ENCODE measurements around the gene PIM1. TPM values are rescaled to one million over a fixed set of nuclear protein-coding genes. Genes with fewer than 3 reads are reported as not detected.
"Not testable (repeated sequence)": the region's sequence is repeated elsewhere in the genome, so short reads cannot be mapped to it uniquely, and the experiment has no call there.

PIM1 gene
- total RNA-seq, 1 donor from 2014 or later: 41.5 TPM

DNA sequence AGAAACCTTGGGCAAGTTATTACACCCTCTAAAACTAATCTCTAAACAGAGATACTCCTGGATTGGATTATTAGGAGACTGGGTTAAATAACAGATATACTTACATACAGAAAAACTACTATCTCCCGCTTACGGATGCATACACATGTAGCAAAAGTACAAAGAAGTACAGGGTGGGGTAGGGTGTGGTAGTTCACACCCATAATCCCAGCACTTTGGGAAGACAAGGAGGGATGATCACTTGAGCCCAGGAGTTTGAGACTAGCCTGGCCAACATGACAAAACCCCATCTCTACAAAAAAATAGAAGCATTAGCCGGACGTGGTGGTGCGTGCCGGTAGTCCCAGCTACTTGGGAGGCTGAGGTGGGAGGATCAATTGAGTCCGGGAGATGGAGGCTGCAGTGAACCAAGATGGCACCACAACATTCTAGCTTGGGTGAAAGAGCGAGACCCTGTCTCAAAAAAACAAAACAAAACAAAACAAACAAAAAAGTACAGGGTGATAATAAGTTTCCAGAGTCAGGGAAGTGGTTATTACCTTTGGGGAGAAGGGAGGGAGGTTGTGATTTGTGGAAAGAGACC, 8.1 kb downstream of the PIM1 start:
- no peak overlapping the region for H3K27ac Mint-ChIP-seq

DNA sequence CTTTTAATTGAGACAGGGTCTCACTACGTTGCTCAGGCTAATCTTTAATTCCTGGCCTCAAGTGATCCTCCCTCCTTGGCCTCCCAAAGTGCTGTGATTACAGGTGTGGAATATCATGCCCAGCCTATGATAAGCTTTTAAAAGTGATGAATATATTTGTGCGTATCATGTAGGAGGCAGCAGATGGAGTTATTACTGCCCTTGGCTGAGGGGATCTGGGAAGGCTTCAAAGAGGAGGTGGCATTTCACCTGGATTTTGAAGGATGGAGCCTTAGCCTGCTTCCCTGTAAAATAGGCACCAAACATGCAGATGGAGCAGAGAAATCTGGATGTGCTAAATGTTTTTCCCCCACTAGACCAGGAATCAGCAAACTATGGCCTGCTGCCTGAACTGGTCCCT, 10.1 kb downstream of the PIM1 start:
- H3K9me3 Mint-ChIP-seq: no peaks in the 10 kb centered on the region
- peaks cover 4% of the 10 kb centered on the region for H3K36me3 Mint-ChIP-seq
- no peak overlapping the region for H3K4me3 Mint-ChIP-seq
- no peaks in the 10 kb centered on the region for H3K27me3 Mint-ChIP-seq
- no peaks in the 10 kb centered on the region for H3K4me1 Mint-ChIP-seq (ENCODE audit: unreplicated experiment)
- no peak overlapping the region for H3K27ac Mint-ChIP-seq
- no peak for DNase-seq (ENCODE audit: extremely low spot score, unreplicated experiment)
- TF ChIP-seq, protein P1, sequence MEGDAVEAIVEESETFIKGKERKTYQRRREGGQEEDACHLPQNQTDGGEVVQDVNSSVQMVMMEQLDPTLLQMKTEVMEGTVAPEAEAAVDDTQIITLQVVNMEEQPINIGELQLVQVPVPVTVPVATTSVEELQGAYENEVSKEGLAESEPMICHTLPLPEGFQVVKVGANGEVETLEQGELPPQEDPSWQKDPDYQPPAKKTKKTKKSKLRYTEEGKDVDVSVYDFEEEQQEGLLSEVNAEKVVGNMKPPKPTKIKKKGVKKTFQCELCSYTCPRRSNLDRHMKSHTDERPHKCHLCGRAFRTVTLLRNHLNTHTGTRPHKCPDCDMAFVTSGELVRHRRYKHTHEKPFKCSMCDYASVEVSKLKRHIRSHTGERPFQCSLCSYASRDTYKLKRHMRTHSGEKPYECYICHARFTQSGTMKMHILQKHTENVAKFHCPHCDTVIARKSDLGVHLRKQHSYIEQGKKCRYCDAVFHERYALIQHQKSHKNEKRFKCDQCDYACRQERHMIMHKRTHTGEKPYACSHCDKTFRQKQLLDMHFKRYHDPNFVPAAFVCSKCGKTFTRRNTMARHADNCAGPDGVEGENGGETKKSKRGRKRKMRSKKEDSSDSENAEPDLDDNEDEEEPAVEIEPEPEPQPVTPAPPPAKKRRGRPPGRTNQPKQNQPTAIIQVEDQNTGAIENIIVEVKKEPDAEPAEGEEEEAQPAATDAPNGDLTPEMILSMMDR (conservative IDR thresholded peaks at IDR 0.05): no peak

More for the DNA sequence above, 8.1 kb downstream of the PIM1 start:
- no peak for DNase-seq (ENCODE audit: extremely low spot score, unreplicated experiment)
- H3K9me3 Mint-ChIP-seq: no peaks in the 10 kb centered on the region
- peaks cover 19% of the 10 kb centered on the region for H3K36me3 Mint-ChIP-seq
- TF ChIP-seq, protein P1 (conservative IDR thresholded peaks at IDR 0.05): no peak
- H3K4me1 Mint-ChIP-seq (ENCODE audit: unreplicated experiment): peaks cover 8% of the 10 kb centered on the region
- no peak overlapping the region for H3K4me3 Mint-ChIP-seq
- no peaks in the 10 kb centered on the region for H3K27me3 Mint-ChIP-seq

DNA sequence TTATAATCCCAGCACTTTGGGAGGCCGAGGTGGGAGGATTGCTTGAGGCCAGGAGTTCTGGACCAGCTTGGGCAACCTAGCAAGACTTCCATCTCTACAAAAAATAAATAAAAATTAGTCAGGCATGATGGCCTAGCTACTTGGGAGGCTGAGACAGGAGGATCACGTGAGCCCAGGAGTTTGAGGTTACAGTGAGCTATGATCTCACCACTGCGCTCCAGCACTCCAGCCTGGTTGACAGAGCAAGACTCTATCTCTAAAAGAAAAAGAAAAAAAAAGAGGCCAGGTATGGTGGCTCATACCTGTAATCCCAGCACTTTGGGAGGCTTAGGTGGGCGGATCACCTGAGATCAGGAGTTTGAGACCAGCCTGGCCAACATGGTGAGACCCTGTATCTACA, 10.7 kb downstream of the PIM1 start:
- H3K4me1 Mint-ChIP-seq (ENCODE audit: unreplicated experiment); H3K27ac Mint-ChIP-seq; DNase-seq (ENCODE audit: extremely low spot score, unreplicated experiment); H3K4me3 Mint-ChIP-seq; H3K27me3 Mint-ChIP-seq; H3K36me3 Mint-ChIP-seq; H3K9me3 Mint-ChIP-seq: not testable (repeated sequence)

DNA sequence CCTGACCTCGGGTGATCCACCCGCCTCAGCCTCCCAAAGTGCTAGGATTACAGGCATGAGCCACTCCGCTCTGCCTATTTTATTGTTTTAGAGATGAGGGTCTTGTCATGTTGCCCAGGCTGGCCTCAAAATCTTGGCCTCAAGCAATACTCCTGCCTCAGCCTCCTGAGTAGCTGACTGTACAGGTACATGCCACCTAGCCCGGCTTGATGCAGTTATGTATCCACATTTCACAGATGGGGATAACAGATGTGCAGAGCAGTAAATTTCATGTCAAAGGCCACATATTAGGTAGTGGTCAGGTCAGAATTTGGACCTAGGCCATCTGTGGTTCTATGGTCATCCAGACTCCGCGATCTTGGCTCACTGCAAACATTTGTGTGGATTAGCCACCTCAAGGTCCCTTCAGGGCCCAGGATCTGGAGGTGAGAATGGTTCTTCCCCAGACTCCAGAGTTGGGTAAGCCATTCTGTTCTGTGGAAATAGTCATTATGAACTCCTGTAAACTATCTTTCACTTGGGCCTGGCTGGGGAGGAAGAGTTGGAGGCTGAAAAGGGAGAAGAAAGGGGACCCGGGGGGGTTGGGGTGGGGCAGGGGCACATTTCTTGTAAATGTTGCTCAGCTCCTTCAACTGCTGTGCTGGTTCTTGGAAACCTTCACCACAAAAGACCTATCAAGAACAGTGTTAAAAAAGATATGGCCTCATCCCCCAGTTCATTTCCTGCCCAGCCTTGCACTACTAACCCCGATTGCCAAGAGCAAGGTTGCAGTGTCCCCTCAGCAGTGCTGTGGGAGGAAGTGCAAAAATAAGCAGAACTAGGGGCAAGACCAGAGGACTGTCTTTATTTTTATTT, 13.0 kb downstream of the PIM1 start:
- Mint-ChIP-seq H3K27me3 (peaks cover 5% of the 10 kb centered on the region), H3K4me3 (no peak overlapping the region), H3K9me3 (no peaks in the 10 kb centered on the region), H3K36me3 (no peaks in the 10 kb centered on the region), H3K4me1 (ENCODE audit: unreplicated experiment) (no peaks in the 10 kb centered on the region), H3K27ac (no peak overlapping the region)
- TF ChIP-seq, protein P1 (conservative IDR thresholded peaks at IDR 0.05): no peak
- DNase-seq (ENCODE audit: extremely low spot score, unreplicated experiment): no peak

DNA sequence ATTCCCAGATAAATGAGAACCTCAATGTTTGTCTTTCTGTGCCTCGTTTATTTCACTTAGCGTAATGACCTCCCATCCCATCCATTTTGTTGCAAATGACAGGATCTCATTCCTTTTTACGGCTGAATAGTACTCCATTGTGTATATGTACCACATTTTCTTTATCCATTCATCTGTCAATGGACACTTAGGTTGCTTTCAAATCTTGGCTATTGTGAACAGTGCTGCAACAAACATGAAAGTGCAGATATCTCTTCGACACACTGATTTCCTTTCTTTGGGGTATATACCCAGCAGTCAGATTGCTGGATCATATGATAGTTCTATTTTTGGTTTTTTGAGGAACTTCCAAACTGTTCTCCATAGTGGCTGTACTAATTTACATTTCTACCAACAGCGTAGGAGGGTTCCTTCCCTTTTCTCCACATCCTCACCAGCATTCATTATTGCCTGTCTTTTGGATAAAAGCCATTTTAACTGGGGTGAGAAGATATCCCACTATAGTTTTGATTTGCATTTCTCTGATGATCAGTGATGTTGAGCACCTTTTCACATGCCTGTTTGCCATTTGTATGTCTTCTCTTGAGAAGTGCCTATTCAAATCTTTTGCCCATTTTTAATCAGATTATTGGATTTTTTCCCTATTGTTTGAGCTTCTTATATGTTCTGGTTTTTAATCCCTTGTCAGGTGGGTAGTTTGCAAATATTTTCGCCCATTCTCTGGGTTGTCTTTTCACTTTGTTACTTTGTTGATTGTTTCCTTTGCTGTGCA, 16.2 kb downstream of the PIM1 start:
- H3K4me1 Mint-ChIP-seq (ENCODE audit: unreplicated experiment); H3K36me3 Mint-ChIP-seq: not testable (repeated sequence)

DNA sequence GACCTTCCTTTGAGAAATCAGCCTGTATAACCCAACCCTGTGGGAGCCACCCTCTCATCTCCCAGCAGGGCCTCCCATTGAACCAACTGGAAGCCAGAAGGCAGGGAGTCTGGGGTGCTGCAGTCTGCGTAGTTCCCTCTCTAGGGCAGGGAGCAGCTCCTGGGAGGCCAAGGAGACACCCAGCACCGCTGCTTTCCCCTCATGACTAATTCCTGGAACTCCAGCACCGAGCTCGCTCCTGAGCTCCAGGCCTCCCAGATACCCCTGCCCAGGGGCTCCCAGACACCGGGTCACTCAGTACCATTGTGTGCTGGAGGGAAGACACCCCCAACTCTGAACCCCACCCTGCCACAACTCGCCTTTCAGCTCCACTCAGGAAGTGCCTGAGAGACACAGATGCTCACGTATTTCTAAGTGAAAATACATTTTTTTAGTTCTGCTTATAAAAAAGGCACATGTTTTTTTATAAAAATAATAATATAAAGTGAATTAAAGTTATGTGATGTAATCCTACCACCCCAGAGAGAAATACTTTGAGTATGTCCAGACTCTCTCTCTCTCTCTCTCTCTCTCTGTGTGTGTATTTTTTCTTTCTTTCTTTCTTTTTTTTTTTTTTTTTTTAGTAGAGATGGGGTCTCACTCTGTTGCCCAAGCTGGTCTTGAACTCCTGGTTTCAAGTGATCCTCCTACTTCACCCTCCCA, 17.5 kb downstream of the PIM1 start:
- TF ChIP-seq, protein P1 (conservative IDR thresholded peaks at IDR 0.05): no peak
- H3K27ac Mint-ChIP-seq: no peak overlapping the region
- no peaks in the 10 kb centered on the region for H3K9me3 Mint-ChIP-seq
- DNase-seq (ENCODE audit: extremely low spot score, unreplicated experiment): no peak
- H3K27me3 Mint-ChIP-seq: peaks cover 5% of the 10 kb centered on the region
- no peaks in the 10 kb centered on the region for H3K36me3 Mint-ChIP-seq
- peaks cover 4% of the 10 kb centered on the region for H3K4me1 Mint-ChIP-seq (ENCODE audit: unreplicated experiment)
- no peak overlapping the region for H3K4me3 Mint-ChIP-seq

More for the DNA sequence above, 16.2 kb downstream of the PIM1 start:
- not testable (repeated sequence) for H3K4me3 Mint-ChIP-seq; H3K27me3 Mint-ChIP-seq; DNase-seq (ENCODE audit: extremely low spot score, unreplicated experiment); H3K9me3 Mint-ChIP-seq; H3K27ac Mint-ChIP-seq

Data from type B pancreatic cell (in vitro differentiated cells).